Measurements from ENCODE around the gene MCL1.
A peak's percentile ranks its signal among the peaks of the same experiment; 100 is the strongest.

MCL1 gene

GRCh38 chr1:150555198-150555970, 24.0 kb downstream of the MCL1 start:
- no peak for DNase-seq

DNA sequence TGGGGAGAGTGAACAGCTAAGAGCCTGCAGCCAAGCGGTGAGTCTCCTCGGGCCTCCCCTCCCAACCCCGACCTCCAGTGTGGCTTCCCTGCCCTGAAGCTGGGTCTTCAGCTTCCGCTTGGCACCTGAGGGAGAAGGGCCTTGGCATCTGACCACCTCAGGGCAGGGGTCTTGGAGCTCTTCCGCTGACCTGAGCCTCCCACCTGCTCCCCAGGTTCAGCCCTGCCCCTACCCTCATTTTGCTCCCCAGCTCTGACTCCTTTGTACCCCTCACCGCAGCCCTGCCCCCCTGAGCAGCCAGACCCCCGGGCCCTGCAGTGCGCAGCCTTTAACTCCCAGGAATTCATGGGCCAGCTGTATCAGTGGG, 25.3 kb downstream of the MCL1 start:
- DNase-seq: no peak

- DNase-seq: no peak
These were observed 25.9 kb downstream of the MCL1 start for GRCh38 chr1:150553392-150554085.

GRCh38 chr1:150552911-150553289, 26.5 kb downstream of the MCL1 start:
- no peak for DNase-seq

GRCh38 chr1:150552128-150552910, 27.1 kb downstream of the MCL1 start:
- peak; percentile 31 for DNase-seq

DNA sequence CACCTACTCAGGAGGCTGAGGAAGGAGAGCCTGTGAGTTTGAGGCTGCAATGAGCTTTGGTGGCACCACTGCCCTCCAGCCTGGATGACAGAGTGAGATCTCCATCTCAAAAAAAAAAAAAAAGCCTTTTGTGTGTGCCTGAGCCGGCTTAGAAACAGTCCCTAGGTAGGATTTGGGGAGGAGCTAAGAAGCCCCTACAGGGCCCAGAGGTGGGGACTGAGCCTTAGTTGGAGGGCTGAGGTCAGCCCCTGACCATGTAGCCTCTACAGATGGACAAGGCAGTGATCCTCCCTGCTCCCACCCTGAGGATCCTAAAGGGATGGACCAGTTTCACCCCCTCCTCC, 27.7 kb downstream of the MCL1 start:
- DNase-seq: no peak

GRCh38 chr1:150551051-150551783, 28.2 kb downstream of the MCL1 start:
- DNase-seq: no peak

- DNase-seq: no peak
These were observed 29.0 kb downstream of the MCL1 start for GRCh38 chr1:150550222-150551050.

DNA sequence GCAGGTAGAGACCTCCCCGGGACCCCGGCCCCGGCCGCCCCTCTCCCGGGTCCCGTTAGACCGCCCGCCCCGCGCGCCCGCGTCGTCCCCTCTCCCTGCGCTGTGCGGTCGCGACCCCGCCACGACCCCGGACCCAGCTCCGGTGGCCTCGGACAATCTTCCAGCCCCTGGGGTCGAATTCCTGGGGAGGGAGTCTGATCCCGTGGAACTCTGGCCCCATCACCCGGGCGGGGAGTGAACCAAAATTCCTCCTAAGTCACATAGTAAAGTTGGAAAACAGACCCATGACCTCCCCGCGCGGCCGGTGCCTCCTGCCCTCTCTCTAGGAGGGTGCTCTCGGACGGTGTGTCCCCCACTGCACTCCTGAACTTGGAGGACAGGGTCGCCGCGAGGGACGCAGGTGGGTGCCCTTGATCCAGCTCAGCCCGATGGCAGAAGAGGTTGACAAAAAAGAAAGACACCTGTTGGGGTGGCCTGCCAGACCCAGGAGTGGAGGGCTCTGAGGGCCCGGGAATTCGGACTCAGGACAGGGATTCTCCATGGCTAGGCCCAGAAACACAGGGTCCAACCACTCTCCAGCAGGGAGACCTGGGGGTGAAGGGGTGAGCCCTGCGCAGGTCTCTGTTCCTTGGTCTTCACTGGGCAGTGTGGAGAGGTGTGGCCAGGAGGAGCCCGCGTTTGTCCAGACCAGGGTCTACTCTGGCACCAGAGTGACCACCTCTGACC, 29.8 kb downstream of the MCL1 start:
- no peak for DNase-seq

GRCh38 chr1:150548632-150549495, 30.5 kb downstream of the MCL1 start, which contains the start of gene ADAMTSL4:
Gene ADAMTSL4, plus strand, starts transcription at chr1:150549408. Its CDS starts 2,881 bp downstream, at chr1:150552289.
- DNase-seq: peak; percentile 37

GRCh38 chr1:150548324-150548631, 31.1 kb downstream of the MCL1 start:
- no peak for DNase-seq

DNA sequence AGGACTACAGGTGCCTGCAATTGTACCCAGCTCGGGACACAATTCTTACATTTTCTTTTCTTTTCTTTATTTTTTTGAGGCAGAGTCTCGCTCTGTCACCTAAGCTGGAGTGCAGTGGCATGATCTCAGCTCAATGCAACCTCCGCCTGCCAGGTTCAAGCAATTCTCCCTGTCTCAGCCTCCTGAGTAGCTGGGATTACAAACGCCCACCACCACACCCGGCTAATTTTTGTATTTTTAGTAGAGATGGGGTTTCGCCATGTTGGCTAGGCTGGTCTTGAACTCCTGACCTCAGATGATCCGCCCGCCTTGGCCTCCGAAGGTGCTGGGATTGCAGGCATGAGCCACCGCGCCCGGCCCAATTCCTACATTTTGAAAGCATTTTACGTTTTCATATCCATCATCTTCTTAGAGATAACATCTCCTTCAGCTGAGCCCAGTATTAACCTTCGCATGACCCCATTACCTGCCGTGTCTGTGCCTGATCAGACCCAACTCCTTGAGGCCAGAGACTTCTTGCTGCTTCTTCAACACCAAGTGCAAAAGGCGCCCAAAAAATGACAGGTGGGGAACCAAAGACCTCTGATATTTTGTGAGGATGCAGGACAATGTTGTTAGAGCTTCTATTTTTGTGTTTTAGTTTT, 33.0 kb downstream of the MCL1 start:
- DNase-seq: no peak

DNA sequence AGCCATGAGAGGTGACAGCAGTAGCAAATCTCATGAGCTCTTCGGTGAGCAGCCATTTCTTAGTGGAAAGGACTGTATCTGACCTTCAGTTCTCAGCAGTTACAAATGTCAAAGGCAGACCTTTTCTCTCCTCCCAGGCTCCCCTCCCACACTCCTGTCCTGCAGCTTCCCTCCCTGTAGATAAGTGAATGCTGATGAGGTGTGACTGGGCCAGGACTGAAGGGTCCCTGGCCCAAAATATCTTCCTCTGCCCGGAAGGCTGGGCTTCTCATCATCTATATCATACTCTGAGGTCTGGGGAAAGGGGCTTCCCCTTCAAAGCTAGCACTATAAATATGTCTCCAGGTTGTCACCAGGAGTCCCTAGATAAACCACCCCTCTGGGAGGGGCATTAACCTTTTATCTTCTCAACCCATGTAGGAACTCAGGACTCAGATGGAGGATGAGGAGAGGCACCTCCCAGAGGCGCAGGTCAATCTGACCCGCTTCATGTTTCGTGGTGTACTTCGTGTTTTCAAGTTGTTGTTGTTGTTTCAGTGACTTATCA, 33.9 kb downstream of the MCL1 start:
- DNase-seq: no peak

DNA sequence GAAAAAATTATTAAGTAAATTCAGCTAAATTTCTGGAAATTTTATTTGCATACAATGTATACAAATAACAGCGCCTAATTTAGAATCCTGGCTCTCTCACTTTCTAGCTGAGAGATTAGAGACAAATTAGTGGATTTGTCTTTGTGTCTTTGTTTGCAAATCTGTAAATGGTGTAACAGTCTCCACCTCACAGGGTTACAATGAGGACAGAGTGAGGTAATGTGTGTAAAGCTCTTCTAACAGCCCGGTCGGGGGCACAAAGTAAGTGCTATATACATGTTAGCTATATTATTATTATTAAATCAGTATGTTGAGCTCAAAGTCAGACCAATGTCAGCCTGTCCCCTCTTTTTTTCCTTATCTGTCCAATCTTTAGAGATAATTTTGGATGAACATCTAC, 35.2 kb downstream of the MCL1 start:
- no peak for DNase-seq

GRCh38 chr1:150543500-150544143, 35.8 kb downstream of the MCL1 start:
- DNase-seq: no peak

- no peak for DNase-seq
These were observed 41.4 kb downstream of the MCL1 start for GRCh38 chr1:150537732-150538684.

GRCh38 chr1:150536836-150537731, 42.3 kb downstream of the MCL1 start:
- no peak for DNase-seq

Measured in activated CD4-positive, alpha-beta T cell treated with anti-CD3 and anti-CD28 coated beads, Interleukin-2, amount 50 U/mL, for 16 hours (primary cell).